ENCODE results near the gene TMEM63C.

GRCh38 chr14:77220246-77221017, 38.8 kb downstream of the TMEM63C start:
- TF ChIP-seq CTCF (conservative IDR thresholded peaks at IDR 0.05; ENCODE audit: low read depth, low read length) (no peak), EZH2 (IDR thresholded peaks at IDR 0.05; ENCODE audit: low read length, unreplicated experiment) (no peak)

Data from PC-3 (cell line).